ENCODE measurements around the gene AGER.
"Not testable (repeated sequence)": the region's sequence is repeated elsewhere in the genome, so short reads cannot be mapped to it uniquely, and the experiment has no call there.

The AGER gene

DNA sequence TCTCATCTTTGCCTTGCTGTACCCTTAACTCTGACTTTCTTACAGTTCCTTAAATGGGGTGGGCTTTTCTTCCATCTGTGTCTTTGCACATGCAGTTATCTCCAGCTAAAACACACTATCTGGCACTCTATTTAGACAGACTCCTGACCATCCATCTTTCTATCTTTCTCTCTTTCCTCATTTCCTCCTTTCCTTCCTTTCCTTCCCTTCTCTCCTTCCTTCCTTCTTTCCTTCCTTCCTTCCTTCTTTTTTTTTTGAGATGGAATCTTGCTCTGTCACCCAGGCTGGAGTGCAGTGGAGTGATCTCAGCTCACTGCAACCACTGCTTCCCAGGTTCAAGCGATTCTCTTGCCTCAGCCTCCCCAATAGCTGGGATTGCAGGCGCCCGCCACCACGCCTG lies 31.6 kb upstream of the AGER start:
- H3K36me3 ChIP-seq (ENCODE audit: control insufficient read depth, insufficient read depth, low read length), result no peaks in the 10 kb centered on the region
- no peak overlapping the region for H3K4me3 ChIP-seq (ENCODE audit: low read depth, low read length)
- H3K9me3 ChIP-seq (ENCODE audit: control insufficient read depth, low read length), result no peaks in the 10 kb centered on the region
- H3K4me2 ChIP-seq (ENCODE audit: low read length), result no peak overlapping the region
- H2AFZ ChIP-seq, result no peak overlapping the region
- H3K9ac ChIP-seq, result no peak overlapping the region
- H3K4me1 ChIP-seq, result no peaks in the 10 kb centered on the region
- no peaks in the 10 kb centered on the region for H3K79me2 ChIP-seq
- no peak overlapping the region for H3K27ac ChIP-seq
- TF ChIP-seq, protein P1, sequence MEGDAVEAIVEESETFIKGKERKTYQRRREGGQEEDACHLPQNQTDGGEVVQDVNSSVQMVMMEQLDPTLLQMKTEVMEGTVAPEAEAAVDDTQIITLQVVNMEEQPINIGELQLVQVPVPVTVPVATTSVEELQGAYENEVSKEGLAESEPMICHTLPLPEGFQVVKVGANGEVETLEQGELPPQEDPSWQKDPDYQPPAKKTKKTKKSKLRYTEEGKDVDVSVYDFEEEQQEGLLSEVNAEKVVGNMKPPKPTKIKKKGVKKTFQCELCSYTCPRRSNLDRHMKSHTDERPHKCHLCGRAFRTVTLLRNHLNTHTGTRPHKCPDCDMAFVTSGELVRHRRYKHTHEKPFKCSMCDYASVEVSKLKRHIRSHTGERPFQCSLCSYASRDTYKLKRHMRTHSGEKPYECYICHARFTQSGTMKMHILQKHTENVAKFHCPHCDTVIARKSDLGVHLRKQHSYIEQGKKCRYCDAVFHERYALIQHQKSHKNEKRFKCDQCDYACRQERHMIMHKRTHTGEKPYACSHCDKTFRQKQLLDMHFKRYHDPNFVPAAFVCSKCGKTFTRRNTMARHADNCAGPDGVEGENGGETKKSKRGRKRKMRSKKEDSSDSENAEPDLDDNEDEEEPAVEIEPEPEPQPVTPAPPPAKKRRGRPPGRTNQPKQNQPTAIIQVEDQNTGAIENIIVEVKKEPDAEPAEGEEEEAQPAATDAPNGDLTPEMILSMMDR (IDR thresholded peaks at IDR 0.05), result no peak
- no peaks in the 10 kb centered on the region for H3K27me3 ChIP-seq (ENCODE audit: control insufficient read depth, insufficient read depth, low read length)

DNA sequence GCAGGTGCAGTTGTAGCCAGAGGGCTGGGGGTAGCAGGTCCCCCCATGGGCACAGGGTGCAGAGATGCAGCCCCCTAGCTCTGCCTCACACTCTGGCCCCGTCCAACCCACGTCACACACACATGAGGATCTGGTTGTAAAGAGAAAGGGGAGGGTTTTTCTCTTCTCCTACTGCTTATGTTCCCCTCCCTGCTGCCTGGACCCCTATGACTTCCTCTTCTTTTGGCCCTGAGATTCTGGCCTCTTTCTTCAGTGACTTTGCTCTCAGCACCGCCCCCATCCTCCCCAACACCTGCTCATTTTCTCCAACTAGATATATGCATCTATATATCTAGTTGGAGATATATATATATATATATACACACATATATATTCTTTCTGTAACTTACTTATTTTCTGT lies 30.1 kb upstream of the AGER start:
- Histone ChIP-seq H3K4me2 (ENCODE audit: low read length) (no peak overlapping the region), H3K27me3 (ENCODE audit: control insufficient read depth, insufficient read depth, low read length) (no peaks in the 10 kb centered on the region), H2AFZ (no peak overlapping the region), H3K27ac (no peak overlapping the region), H3K36me3 (ENCODE audit: control insufficient read depth, insufficient read depth, low read length) (no peaks in the 10 kb centered on the region), H3K9ac (no peak overlapping the region), H3K4me1 (no peaks in the 10 kb centered on the region), H3K9me3 (ENCODE audit: control insufficient read depth, low read length) (no peaks in the 10 kb centered on the region), H3K79me2 (no peaks in the 10 kb centered on the region), H3K4me3 (ENCODE audit: low read depth, low read length) (no peak overlapping the region)
- TF ChIP-seq, protein P1 (IDR thresholded peaks at IDR 0.05), result no peak

DNA sequence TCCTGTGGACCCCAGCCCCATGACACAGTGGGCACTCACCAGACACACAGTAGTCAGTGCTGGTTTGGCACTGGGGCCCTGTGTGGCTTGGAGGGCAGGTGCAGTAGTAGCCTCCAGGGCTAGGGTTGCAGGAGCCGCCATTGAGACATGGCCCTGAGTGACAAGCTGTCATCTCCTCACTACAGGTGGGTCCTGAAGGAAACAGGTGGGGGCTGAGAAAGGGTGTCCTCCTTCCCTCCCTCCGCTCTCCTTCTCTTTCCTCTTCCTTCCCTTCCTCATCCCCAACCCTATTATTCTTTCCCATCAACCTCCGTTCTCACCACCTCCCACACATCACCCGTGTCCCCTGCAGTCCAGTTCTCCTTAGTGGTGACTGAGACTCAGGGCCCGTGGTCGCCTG lies 29.6 kb upstream of the AGER start:
- no peaks in the 10 kb centered on the region for H3K79me2 ChIP-seq
- no peaks in the 10 kb centered on the region for H3K27me3 ChIP-seq (ENCODE audit: control insufficient read depth, insufficient read depth, low read length)
- TF ChIP-seq, protein P1 (IDR thresholded peaks at IDR 0.05), result no peak
- H3K4me1 ChIP-seq, result no peaks in the 10 kb centered on the region
- H3K4me3 ChIP-seq (ENCODE audit: low read depth, low read length), result no peak overlapping the region
- no peak overlapping the region for H3K27ac ChIP-seq
- no peaks in the 10 kb centered on the region for H3K9me3 ChIP-seq (ENCODE audit: control insufficient read depth, low read length)
- H3K9ac ChIP-seq, result no peak overlapping the region
- no peak overlapping the region for H3K4me2 ChIP-seq (ENCODE audit: low read length)
- no peak overlapping the region for H2AFZ ChIP-seq
- no peaks in the 10 kb centered on the region for H3K36me3 ChIP-seq (ENCODE audit: control insufficient read depth, insufficient read depth, low read length)

DNA sequence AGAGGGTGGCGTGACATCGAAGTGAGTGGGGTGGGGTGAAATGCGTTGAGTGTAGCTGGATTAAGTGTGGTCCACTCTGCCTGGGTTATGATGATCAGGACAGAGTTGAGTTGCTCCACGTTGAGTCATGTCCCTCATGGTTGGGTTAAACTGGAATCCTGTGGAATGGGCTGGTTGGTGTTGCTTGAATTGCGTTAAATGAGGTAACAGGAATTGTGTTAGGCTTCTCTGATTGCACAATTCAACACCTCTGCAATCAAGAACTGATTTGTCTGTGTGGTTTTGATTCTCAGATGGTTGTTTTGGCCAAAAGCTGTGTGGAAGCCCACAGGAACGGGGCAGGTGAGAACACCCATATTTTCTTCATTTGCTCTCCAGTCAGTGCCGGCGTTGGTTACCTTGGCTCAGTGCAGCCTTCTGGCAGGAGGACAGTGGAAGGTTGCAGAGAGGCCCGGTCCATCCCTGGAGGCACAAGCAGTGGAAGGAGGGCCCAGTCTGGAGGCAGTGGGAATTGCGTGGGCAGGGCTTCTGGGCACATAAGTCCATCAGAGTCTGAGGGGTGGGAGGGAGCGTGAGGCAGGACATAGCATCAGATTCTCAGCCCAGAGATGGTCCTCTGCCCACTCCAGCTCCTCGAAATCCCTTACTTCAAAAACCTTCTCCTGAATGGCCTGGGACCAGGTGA lies 28.2 kb upstream of the AGER start:
- Histone ChIP-seq H3K4me2 (ENCODE audit: low read length) (no peak overlapping the region), H3K9me3 (ENCODE audit: control insufficient read depth, low read length) (no peaks in the 10 kb centered on the region), H3K27ac (no peak overlapping the region), H3K79me2 (no peaks in the 10 kb centered on the region), H3K4me1 (no peaks in the 10 kb centered on the region), H3K4me3 (ENCODE audit: low read depth, low read length) (no peak overlapping the region), H3K36me3 (ENCODE audit: control insufficient read depth, insufficient read depth, low read length) (no peaks in the 10 kb centered on the region), H3K9ac (no peak overlapping the region), H2AFZ (no peak overlapping the region), H3K27me3 (ENCODE audit: control insufficient read depth, insufficient read depth, low read length) (no peaks in the 10 kb centered on the region)
- TF ChIP-seq, protein P1 (IDR thresholded peaks at IDR 0.05), result no peak

DNA sequence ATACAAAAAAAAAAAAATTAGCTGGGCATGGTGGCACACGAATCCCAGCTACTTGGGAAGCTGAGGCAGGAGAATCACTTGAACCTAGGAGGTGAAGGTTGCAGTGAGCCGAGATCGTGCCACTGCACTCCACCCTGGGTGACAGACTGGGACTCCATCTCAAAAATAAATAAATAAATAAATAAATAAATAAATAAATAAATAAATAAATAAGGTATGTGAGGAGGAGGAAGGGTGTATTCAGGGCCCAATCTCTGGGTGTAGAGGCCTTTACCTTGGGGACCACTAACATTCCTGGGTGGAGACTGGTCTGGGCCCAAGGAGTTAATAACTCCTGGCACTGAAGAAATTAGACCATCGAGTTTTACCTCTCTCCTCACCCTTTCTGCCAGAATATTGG lies 27.4 kb upstream of the AGER start:
- not testable (repeated sequence) for H3K27ac ChIP-seq; H3K4me3 ChIP-seq (ENCODE audit: low read depth, low read length); H2AFZ ChIP-seq; H3K27me3 ChIP-seq (ENCODE audit: control insufficient read depth, insufficient read depth, low read length); H3K4me2 ChIP-seq (ENCODE audit: low read length); H3K9ac ChIP-seq; H3K36me3 ChIP-seq (ENCODE audit: control insufficient read depth, insufficient read depth, low read length); H3K4me1 ChIP-seq; H3K9me3 ChIP-seq (ENCODE audit: control insufficient read depth, low read length); H3K79me2 ChIP-seq

All from parathyroid adenoma (tissue), 2 donors.